Activated T-helper 17 cell treated with anti-CD3 and anti-CD28 coated beads, Interleukin-2, amount 50 U/mL, for 72 hours (primary cell): Measurements from ENCODE around the gene PSAP. TPM values are rescaled to one million over a fixed set of nuclear protein-coding genes. Genes with fewer than 3 reads are reported as not detected.
A peak's percentile ranks its signal among the peaks of the same experiment; 100 is the strongest.
"Not testable (repeated sequence)": the region's sequence is repeated elsewhere in the genome, so short reads cannot be mapped to it uniquely, and the experiment has no call there.

ENCODE experiments used
- ATAC-seq: fragments of 150-1000 bp; cut with Tn5 transposase; replicated peaks from 2 replicates; pipeline ENCODE4 v1.10.0; 2021; ENCODE audit warnings: mild to moderate bottlenecking, moderate library complexity
- H3K27ac Mint-ChIP-seq: one replicate; pipeline ENCODE4 v1.8.0; 2022; ENCODE audit warnings: mixed read lengths
- H3K27me3 Mint-ChIP-seq: one replicate; pipeline ENCODE4 v1.8.0; 2022; ENCODE audit warnings: mixed read lengths
- H3K36me3 Mint-ChIP-seq: one replicate; pipeline ENCODE4 v1.8.0; 2022; ENCODE audit warnings: low read depth, mild to moderate bottlenecking, mixed read lengths
- H3K4me1 Mint-ChIP-seq: one replicate; pipeline ENCODE4 v1.8.0; 2022; ENCODE audit warnings: mixed read lengths
- H3K4me3 Mint-ChIP-seq: one replicate; pipeline ENCODE4 v1.8.0; 2022; ENCODE audit warnings: mild to moderate bottlenecking, mixed read lengths
- H3K9me3 Mint-ChIP-seq: one replicate; pipeline ENCODE4 v1.8.0; 2022; ENCODE audit warnings: mixed read lengths
- total RNA-seq, 2 donors: library from RNA; stranded (reverse); gene quantifications; one replicate each; pipeline ENCODE4 v1.2.3, GENCODE V29; 2022

The PSAP gene
- total RNA-seq, result 100 to 1,000 TPM; 121 to 153 TPM

- peak; percentile 98 for ATAC-seq
- Mint-ChIP-seq H3K27me3 (no peaks in the 10 kb centered on the region), H3K36me3 (peaks cover 12% of the 10 kb centered on the region), H3K9me3 (no peaks in the 10 kb centered on the region), H3K27ac (peak within 1 kb of the TSS; percentile 92), H3K4me1 (peaks cover 21% of the 10 kb centered on the region), H3K4me3 (peak within 1 kb of the TSS; percentile 98)
Measured at GRCh38 chr10:71850743-71851464, at the start of gene PSAP. Gene PSAP, minus strand, starts transcription at chr10:71851251. Its CDS starts 30 bp downstream, at chr10:71851221.

GRCh38 chr10:71900441-71901180, 49.6 kb upstream of the PSAP start:
- Mint-ChIP-seq H3K9me3 (no peaks in the 10 kb centered on the region), H3K27ac (no peak overlapping the region), H3K4me3 (no peak overlapping the region), H3K27me3 (no peaks in the 10 kb centered on the region), H3K36me3 (no peaks in the 10 kb centered on the region), H3K4me1 (no peaks in the 10 kb centered on the region)
- no peak for ATAC-seq

- H3K4me1 Mint-ChIP-seq, result no peaks in the 10 kb centered on the region
- no peak overlapping the region for H3K27ac Mint-ChIP-seq
- no peaks in the 10 kb centered on the region for H3K36me3 Mint-ChIP-seq
- ATAC-seq, result no peak
- H3K9me3 Mint-ChIP-seq, result no peaks in the 10 kb centered on the region
- H3K4me3 Mint-ChIP-seq, result no peak overlapping the region
- no peaks in the 10 kb centered on the region for H3K27me3 Mint-ChIP-seq
Measured at GRCh38 chr10:71899665-71900412, 48.8 kb upstream of the PSAP start.

- not testable (repeated sequence) for H3K36me3 Mint-ChIP-seq, H3K4me1 Mint-ChIP-seq, H3K27ac Mint-ChIP-seq, H3K9me3 Mint-ChIP-seq, H3K4me3 Mint-ChIP-seq, ATAC-seq, H3K27me3 Mint-ChIP-seq
Measured at GRCh38 chr10:71898346-71898745, 47.3 kb upstream of the PSAP start.

GRCh38 chr10:71893920-71894319, 42.9 kb upstream of the PSAP start:
- no peak for ATAC-seq
- Mint-ChIP-seq H3K4me3 (no peak overlapping the region), H3K4me1 (peaks cover 6% of the 10 kb centered on the region), H3K27me3 (no peaks in the 10 kb centered on the region), H3K9me3 (no peaks in the 10 kb centered on the region), H3K27ac (no peak overlapping the region), H3K36me3 (no peaks in the 10 kb centered on the region)

- Mint-ChIP-seq H3K36me3 (no peaks in the 10 kb centered on the region), H3K4me3 (no peak overlapping the region), H3K27me3 (no peaks in the 10 kb centered on the region), H3K4me1 (peaks cover 11% of the 10 kb centered on the region), H3K9me3 (no peaks in the 10 kb centered on the region), H3K27ac (no peak overlapping the region)
- ATAC-seq, result no peak
Measured at GRCh38 chr10:71893258-71893815, 42.3 kb upstream of the PSAP start.

GRCh38 chr10:71891437-71891836, 40.4 kb upstream of the PSAP start:
- Mint-ChIP-seq H3K9me3 (no peaks in the 10 kb centered on the region), H3K36me3 (no peaks in the 10 kb centered on the region)

GRCh38 chr10:71889388-71889987, 38.4 kb upstream of the PSAP start:
- H3K27ac Mint-ChIP-seq, result peak overlapping the region; percentile 89
- H3K4me1 Mint-ChIP-seq, result peaks cover 11% of the 10 kb centered on the region
- no peak for ATAC-seq
- peak overlapping the region; percentile 90 for H3K4me3 Mint-ChIP-seq
- no peaks in the 10 kb centered on the region for H3K9me3 Mint-ChIP-seq
- no peaks in the 10 kb centered on the region for H3K27me3 Mint-ChIP-seq
- no peaks in the 10 kb centered on the region for H3K36me3 Mint-ChIP-seq

More at GRCh38 chr10:71891437-71891836, 40.4 kb upstream of the PSAP start:
- Mint-ChIP-seq H3K27me3 (no peaks in the 10 kb centered on the region), H3K27ac (no peak overlapping the region), H3K4me3 (no peak overlapping the region), H3K4me1 (peaks cover 11% of the 10 kb centered on the region)
- ATAC-seq, result no peak

GRCh38 chr10:71888623-71889387, 37.8 kb upstream of the PSAP start:
- Mint-ChIP-seq H3K36me3 (no peaks in the 10 kb centered on the region), H3K9me3 (no peaks in the 10 kb centered on the region), H3K27me3 (no peaks in the 10 kb centered on the region), H3K4me3 (peak overlapping the region; percentile 90), H3K27ac (peak overlapping the region; percentile 89), H3K4me1 (peaks cover 11% of the 10 kb centered on the region)
- peak; percentile 92 for ATAC-seq

GRCh38 chr10:71888248-71888622, 37.2 kb upstream of the PSAP start:
- Mint-ChIP-seq H3K4me1 (peaks cover 11% of the 10 kb centered on the region), H3K9me3 (no peaks in the 10 kb centered on the region), H3K4me3 (peak overlapping the region; percentile 90), H3K36me3 (no peaks in the 10 kb centered on the region), H3K27me3 (no peaks in the 10 kb centered on the region), H3K27ac (peak overlapping the region; percentile 89)
- no peak for ATAC-seq

GRCh38 chr10:71887743-71888142, 36.7 kb upstream of the PSAP start:
- no peaks in the 10 kb centered on the region for H3K9me3 Mint-ChIP-seq

GRCh38 chr10:71882813-71883659, 32.0 kb upstream of the PSAP start:
- no peaks in the 10 kb centered on the region for H3K27me3 Mint-ChIP-seq
- no peak overlapping the region for H3K4me3 Mint-ChIP-seq
- no peak for ATAC-seq

More at GRCh38 chr10:71887743-71888142, 36.7 kb upstream of the PSAP start:
- no peaks in the 10 kb centered on the region for H3K36me3 Mint-ChIP-seq
- no peak for ATAC-seq
- peaks cover 11% of the 10 kb centered on the region for H3K4me1 Mint-ChIP-seq
- no peaks in the 10 kb centered on the region for H3K27me3 Mint-ChIP-seq
- H3K4me3 Mint-ChIP-seq, result peak overlapping the region; percentile 90
- H3K27ac Mint-ChIP-seq, result no peak overlapping the region

More at GRCh38 chr10:71882813-71883659, 32.0 kb upstream of the PSAP start:
- Mint-ChIP-seq H3K27ac (no peak overlapping the region), H3K4me1 (no peaks in the 10 kb centered on the region), H3K9me3 (no peaks in the 10 kb centered on the region), H3K36me3 (no peaks in the 10 kb centered on the region)
